Panc1 (cell line): ENCODE measurements around the gene CUX1. TPM values are rescaled to one million over a fixed set of nuclear protein-coding genes. Genes with fewer than 3 reads are reported as not detected.

ENCODE experiments used
- ATAC-seq: fragments of 200-7000 bp; cut with Tn5 transposase; 2 replicates; pipeline ENCODE4 v1.9.1; 2020; ENCODE audit warnings: mild to moderate bottlenecking, moderate library complexity
- BruUV-seq: library from RNA; stranded (reverse); fragments of 400-500 nt; replicated peaks from 2 replicates; lab custom pipeline; 2021; lab: Mats Ljungman, UMichigan
- CTCF ChIA-PET: fragments of 300-600 bp; sonication (Branson Sonifier 250); formaldehyde crosslinking; loops from one replicate; lab custom pipeline; 2022; ENCODE audit warnings: antibody characterized with exemption; lab: Charles Lee
- POLR2A ChIA-PET: fragments of 300-600 bp; sonication (Branson Sonifier 250); formaldehyde crosslinking; loops from one replicate; lab custom pipeline; 2022; ENCODE audit warnings: antibody characterized with exemption; lab: Charles Lee
- DNase-seq: peaks from one replicate; pipeline ENCODE4 v3.0.0-alpha.2; 2010; ENCODE audit warnings: low read depth, low spot score
- H3K27ac ChIP-seq: 2 replicates; pipeline ENCODE4 v1.5.1; 2011; ENCODE audit warnings: mild to moderate bottlenecking, low read length, inconsistent platforms
- H3K27me3 ChIP-seq: fragments of 200-500 bp; sonication (Bioruptor generic); 2 replicates; pipeline ENCODE4 v1.6.0; 2014; ENCODE audit warnings: low read length, inconsistent platforms; ENCODE audit not compliant: control insufficient read depth, insufficient read depth
- H3K36me3 ChIP-seq: fragments of 200-500 bp; sonication (Bioruptor generic); 2 replicates; pipeline ENCODE4 v1.5.1; 2014; ENCODE audit warnings: inconsistent platforms, mild to moderate bottlenecking, low read length, moderate library complexity; ENCODE audit not compliant: control insufficient read depth, insufficient read depth
- H3K4me1 ChIP-seq: 2 replicates; pipeline ENCODE4 v1.5.1; 2011; ENCODE audit warnings: inconsistent platforms, mild to moderate bottlenecking, low read length, moderate library complexity; ENCODE audit not compliant: control insufficient read depth, insufficient read depth
- H3K4me3 ChIP-seq, 2 experiments: 2 replicates each; pipeline ENCODE4 v1.5.1; 2011 to 2012; ENCODE audit warnings: low read depth in 2 of 2, low read length in 2 of 2, mild to moderate bottlenecking in 2 of 2, inconsistent platforms in 1 of 2, moderate library complexity in 1 of 2
- H3K9me3 ChIP-seq: fragments of 200-500 bp; sonication (Bioruptor generic); 2 replicates; pipeline ENCODE4 v1.5.1; 2014; ENCODE audit warnings: low read depth, mild to moderate bottlenecking, inconsistent platforms, low read length, moderate library complexity; ENCODE audit not compliant: control insufficient read depth, insufficient read depth
- POLR2AphosphoS5 ChIP-seq: IDR thresholded peaks from 2 replicates; pipeline ENCODE4 v1.6.1; 2012; ENCODE audit warnings: mild to moderate bottlenecking, low read depth, low read length, moderate library complexity
- SIN3A ChIP-seq: IDR thresholded peaks from 2 replicates; pipeline ENCODE4 v1.6.1; 2012; ENCODE audit warnings: low read depth, mild to moderate bottlenecking, low read length, moderate library complexity, borderline replicate concordance; ENCODE audit not compliant: insufficient read depth
- TCF7L2 ChIP-seq: IDR thresholded peaks from 2 replicates; pipeline ENCODE4 v1.6.1; 2011; ENCODE audit warnings: mild to moderate bottlenecking, low read depth, low read length, inconsistent platforms
- in situ Hi-C: cut with HindIII; loops from 2 replicates; pipeline ENCODE4 v1.10.0; 2016; ENCODE audit warnings: low sequenced_read_pairs, low pct_unique_long_range_greater_than_20kb
- intact Hi-C: fragments of 100-400 bp; cut with micrococcal nuclease; formaldehyde crosslinking; loops from one replicate; pipeline ENCODE4 v1.10.0; 2022; ENCODE audit not compliant: unreplicated experiment
- total RNA-seq: library from RNA; stranded (reverse); gene quantifications from one replicate; pipeline ENCODE4 v1.2.1, GENCODE V29; 2021; ENCODE audit not compliant: unreplicated experiment
- TF ChIP-seq, protein P1 (sequence below), 2 experiments: IDR thresholded peaks; 2 replicates each; pipeline ENCODE4 v1.6.1; 2011 to 2012; ENCODE audit warnings: low read depth in 2 of 2, control low read depth in 1 of 2, low read length in 1 of 2, mild to moderate bottlenecking in 1 of 2, moderate library complexity in 1 of 2; ENCODE audit not compliant: insufficient read depth in 1 of 2
- TF ChIP-seq, protein P2 (sequence below): fragments of 450-650 bp; IDR thresholded peaks from 2 replicates; pipeline ENCODE4 v1.5.1; 2017; ENCODE audit warnings: mild to moderate bottlenecking

Gene CUX1
- total RNA-seq, 1 experiment from 2014 or later = 50.9 TPM

DNA sequence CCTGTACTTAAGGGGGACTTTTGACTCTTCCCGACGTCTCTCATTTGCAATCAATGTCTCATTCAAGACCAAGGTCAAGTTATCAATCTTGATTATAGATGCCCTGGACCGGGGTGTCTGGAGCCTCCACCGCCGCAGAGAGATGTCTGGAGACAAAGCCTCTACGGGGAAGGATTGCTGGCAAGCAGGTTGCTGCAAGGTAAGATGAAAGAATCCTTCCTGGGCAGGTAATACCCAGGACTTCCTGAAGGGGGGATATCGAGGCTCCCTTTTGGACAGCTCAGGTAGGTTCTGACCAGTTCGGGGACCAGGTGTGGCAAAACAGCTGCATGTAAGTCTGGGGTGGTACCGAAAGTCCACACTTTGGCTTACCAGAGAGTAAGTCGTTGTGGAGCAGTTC is 12.5 kb upstream of the CUX1 start:
- H3K4me1 ChIP-seq = no peaks in the 10 kb centered on the region
- TF ChIP-seq POLR2AphosphoS5 (no peak), TCF7L2 (no peak)
- H3K27me3 ChIP-seq = peaks cover 6% of the 10 kb centered on the region; the same call in 1 of the 2 replicates
- ATAC-seq (0 out of 2 replicates have a peak, but pooled peaks have one; percentile 44), DNase-seq (no peak)
- no peaks in the 10 kb centered on the region for H3K9me3 ChIP-seq
- H3K36me3 ChIP-seq = no peaks in the 10 kb centered on the region
- no TSS peak for BruUV-seq
- POLR2A ChIA-PET = no interaction called here
- intact Hi-C loops (no loop called here), in situ Hi-C loops (no loop called here)
- no peak overlapping the region for H3K27ac ChIP-seq
- no peak overlapping the region for H3K4me3 ChIP-seq
- CTCF ChIA-PET = interaction anchor here (0.7 kb wide), 1 partner anchor 165 kb away, joined by 3 read pairs; no protein-coding TSS in a partner anchor

DNA sequence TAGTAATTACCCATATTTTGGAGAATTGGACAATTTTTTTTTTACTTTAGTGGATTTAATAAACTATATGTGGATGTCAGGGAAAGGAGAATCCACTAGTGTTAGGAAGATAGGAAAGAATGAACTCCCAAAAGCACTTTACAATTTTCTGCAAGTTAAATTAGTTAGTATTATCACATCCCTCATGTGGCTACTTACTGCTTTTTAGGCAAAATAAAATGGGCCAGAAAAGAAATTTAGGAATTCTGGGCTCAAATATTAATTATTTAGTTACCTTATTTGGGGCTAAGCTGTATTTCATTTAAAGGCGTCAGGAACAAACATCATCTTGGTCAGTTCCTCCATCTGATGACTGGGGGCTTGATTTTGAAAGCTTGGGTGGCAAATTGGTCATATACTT is 4.8 kb upstream of the CUX1 start:
- Histone ChIP-seq H3K27ac (no peak overlapping the region), H3K9me3 (no peaks in the 10 kb centered on the region), H3K4me1 (peaks cover 4% of the 10 kb centered on the region), H3K27me3 (no peaks in the 10 kb centered on the region), H3K4me3 (no peak overlapping the region), H3K36me3 (peaks cover 2% of the 10 kb centered on the region)
- DNase-seq (no peak), ATAC-seq (no peak)
- in situ Hi-C loops = no loop called here
- ChIA-PET CTCF (interaction anchor here (0.6 to 0.7 kb wide), 2 partner anchors 73 to 269 kb away, joined by 7 read pairs; no protein-coding TSS in a partner anchor), POLR2A (interaction anchor here (0.6 kb wide), 1 partner anchor 122 kb away, joined by 21 read pairs; no protein-coding TSS in a partner anchor)
- TF ChIP-seq TCF7L2 (no peak), POLR2AphosphoS5 (no peak), SIN3A (no peak)
- TF ChIP-seq, protein P1, sequence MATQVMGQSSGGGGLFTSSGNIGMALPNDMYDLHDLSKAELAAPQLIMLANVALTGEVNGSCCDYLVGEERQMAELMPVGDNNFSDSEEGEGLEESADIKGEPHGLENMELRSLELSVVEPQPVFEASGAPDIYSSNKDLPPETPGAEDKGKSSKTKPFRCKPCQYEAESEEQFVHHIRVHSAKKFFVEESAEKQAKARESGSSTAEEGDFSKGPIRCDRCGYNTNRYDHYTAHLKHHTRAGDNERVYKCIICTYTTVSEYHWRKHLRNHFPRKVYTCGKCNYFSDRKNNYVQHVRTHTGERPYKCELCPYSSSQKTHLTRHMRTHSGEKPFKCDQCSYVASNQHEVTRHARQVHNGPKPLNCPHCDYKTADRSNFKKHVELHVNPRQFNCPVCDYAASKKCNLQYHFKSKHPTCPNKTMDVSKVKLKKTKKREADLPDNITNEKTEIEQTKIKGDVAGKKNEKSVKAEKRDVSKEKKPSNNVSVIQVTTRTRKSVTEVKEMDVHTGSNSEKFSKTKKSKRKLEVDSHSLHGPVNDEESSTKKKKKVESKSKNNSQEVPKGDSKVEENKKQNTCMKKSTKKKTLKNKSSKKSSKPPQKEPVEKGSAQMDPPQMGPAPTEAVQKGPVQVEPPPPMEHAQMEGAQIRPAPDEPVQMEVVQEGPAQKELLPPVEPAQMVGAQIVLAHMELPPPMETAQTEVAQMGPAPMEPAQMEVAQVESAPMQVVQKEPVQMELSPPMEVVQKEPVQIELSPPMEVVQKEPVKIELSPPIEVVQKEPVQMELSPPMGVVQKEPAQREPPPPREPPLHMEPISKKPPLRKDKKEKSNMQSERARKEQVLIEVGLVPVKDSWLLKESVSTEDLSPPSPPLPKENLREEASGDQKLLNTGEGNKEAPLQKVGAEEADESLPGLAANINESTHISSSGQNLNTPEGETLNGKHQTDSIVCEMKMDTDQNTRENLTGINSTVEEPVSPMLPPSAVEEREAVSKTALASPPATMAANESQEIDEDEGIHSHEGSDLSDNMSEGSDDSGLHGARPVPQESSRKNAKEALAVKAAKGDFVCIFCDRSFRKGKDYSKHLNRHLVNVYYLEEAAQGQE (IDR thresholded peaks at IDR 0.05; ENCODE audit: insufficient read depth in 1 of 2, low read depth in 2 of 2, low read length in 1 of 2) = no peak
- TF ChIP-seq, protein P2, sequence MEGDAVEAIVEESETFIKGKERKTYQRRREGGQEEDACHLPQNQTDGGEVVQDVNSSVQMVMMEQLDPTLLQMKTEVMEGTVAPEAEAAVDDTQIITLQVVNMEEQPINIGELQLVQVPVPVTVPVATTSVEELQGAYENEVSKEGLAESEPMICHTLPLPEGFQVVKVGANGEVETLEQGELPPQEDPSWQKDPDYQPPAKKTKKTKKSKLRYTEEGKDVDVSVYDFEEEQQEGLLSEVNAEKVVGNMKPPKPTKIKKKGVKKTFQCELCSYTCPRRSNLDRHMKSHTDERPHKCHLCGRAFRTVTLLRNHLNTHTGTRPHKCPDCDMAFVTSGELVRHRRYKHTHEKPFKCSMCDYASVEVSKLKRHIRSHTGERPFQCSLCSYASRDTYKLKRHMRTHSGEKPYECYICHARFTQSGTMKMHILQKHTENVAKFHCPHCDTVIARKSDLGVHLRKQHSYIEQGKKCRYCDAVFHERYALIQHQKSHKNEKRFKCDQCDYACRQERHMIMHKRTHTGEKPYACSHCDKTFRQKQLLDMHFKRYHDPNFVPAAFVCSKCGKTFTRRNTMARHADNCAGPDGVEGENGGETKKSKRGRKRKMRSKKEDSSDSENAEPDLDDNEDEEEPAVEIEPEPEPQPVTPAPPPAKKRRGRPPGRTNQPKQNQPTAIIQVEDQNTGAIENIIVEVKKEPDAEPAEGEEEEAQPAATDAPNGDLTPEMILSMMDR = no peak
- no TSS peak for BruUV-seq
- intact Hi-C loops = loop anchor here (10.0 kb wide), 1 partner anchor 422 kb away; no protein-coding TSS in a partner anchor

DNA sequence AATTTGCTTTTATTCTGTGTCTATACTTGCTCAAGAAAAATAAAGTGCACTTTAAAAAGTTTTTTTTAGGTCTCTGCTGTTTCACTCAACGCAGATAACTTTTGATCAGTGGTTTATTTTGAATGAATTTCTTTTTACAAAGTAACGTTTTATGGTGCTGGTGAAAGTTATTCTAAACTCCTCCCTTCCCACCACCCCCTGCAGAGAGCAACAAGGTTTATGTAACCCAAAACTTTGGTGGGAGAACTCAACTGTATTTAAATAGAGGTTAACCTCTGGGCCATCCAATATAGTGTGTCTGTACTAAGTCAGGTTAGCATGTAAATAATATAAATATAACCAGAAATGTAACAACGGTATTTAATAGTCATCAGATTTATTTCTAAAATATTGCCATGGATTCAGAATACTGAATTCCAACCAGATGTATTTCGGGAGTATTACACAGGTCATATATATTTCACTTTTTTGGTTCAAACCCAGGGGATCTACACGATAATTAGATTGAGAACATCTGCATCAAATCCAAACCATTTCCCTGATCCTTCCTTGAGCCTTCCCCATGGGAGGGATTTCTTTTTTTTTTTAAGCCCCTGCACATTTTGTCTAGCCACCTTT is 3.9 kb upstream of the CUX1 start:
- no peaks in the 10 kb centered on the region for H3K27me3 ChIP-seq
- intact Hi-C loops (loop anchor here (1.0 to 10.0 kb wide), 3 partner anchors 71 to 421 kb away; no protein-coding TSS in a partner anchor), in situ Hi-C loops (no loop called here)
- ATAC-seq (no peak), DNase-seq (no peak)
- peaks cover 2% of the 10 kb centered on the region for H3K36me3 ChIP-seq
- ChIA-PET POLR2A (no interaction called here), CTCF (interaction anchor here (0.6 to 1.2 kb wide), 2 partner anchors 162 to 211 kb away, joined by 4 to 5 read pairs; no protein-coding TSS in a partner anchor)
- BruUV-seq = no TSS peak
- H3K27ac ChIP-seq = peak overlapping the region; percentile 61; the same call in 1 of the 2 replicates
- H3K4me3 ChIP-seq = peak overlapping the region; percentile 66 to 85
- H3K4me1 ChIP-seq = peaks cover 12% of the 10 kb centered on the region
- H3K9me3 ChIP-seq = no peaks in the 10 kb centered on the region
- no peak for TF ChIP-seq TCF7L2
- no peak for TF ChIP-seq POLR2AphosphoS5
- TF ChIP-seq, protein P1 (IDR thresholded peaks at IDR 0.05; ENCODE audit: insufficient read depth in 1 of 2, low read depth in 2 of 2, low read length in 1 of 2) = no peak
- no peak for TF ChIP-seq SIN3A
- TF ChIP-seq, protein P2 = no peak
